Brain microvascular endothelial cell (primary cell): ENCODE measurements around the gene MXI1.

Experiments
- DNase-seq: peaks from one replicate; pipeline ENCODE4 v3.0.0-alpha.2; 2020
- H3K27ac ChIP-seq: fragments of 250-450 bp; sonication (Bioruptor Pico); 2 replicates; pipeline ENCODE4 v1.5.1; 2020; ENCODE audit warnings: mild to moderate bottlenecking, moderate library complexity
- H3K27me3 ChIP-seq: fragments of 250-450 bp; sonication (Bioruptor Pico); replicated peaks from 2 replicates; pipeline ENCODE4 v1.5.1; 2020; ENCODE audit warnings: mild to moderate bottlenecking
- H3K36me3 ChIP-seq: fragments of 250-450 bp; sonication (Bioruptor Pico); replicated peaks from 2 replicates; pipeline ENCODE4 v1.5.1; 2020; ENCODE audit warnings: mild to moderate bottlenecking
- H3K4me3 ChIP-seq: 2 replicates; pipeline ENCODE4 v1.5.1; 2011; ENCODE audit warnings: low read depth, mild to moderate bottlenecking, control low read depth, low read length, moderate library complexity
- CTCF ChIP-seq: IDR thresholded peaks from 2 replicates; pipeline ENCODE4 v1.5.1; 2011; ENCODE audit warnings: low read depth, mild to moderate bottlenecking, moderate library complexity, low read length, control low read depth, inconsistent platforms; ENCODE audit errors: missing control alignments
- in situ Hi-C: cut with HindIII; loops from 2 replicates; pipeline ENCODE4 v1.10.0; 2017; ENCODE audit warnings: low sequenced_read_pairs, low pct_ligation_motif_present

Gene MXI1

GRCh38 chr10:110163192-110163773 lies 44.1 kb upstream of the MXI1 start:
- TF ChIP-seq CTCF: no peak
- in situ Hi-C loops: no loop called here
- no peak for DNase-seq
- Histone ChIP-seq H3K27me3 (peaks cover 10% of the 10 kb centered on the region), H3K36me3 (no peaks in the 10 kb centered on the region), H3K4me3 (no peak overlapping the region), H3K27ac (no peak overlapping the region)

- no peak for DNase-seq
- in situ Hi-C loops: no loop called here
- Histone ChIP-seq H3K4me3 (no peak overlapping the region), H3K27ac (no peak overlapping the region), H3K27me3 (peaks cover 12% of the 10 kb centered on the region), H3K36me3 (no peaks in the 10 kb centered on the region)
- TF ChIP-seq CTCF: no peak
Measured at GRCh38 chr10:110163841-110164240, 43.6 kb upstream of the MXI1 start.

- Histone ChIP-seq H3K27me3 (peaks cover 25% of the 10 kb centered on the region), H3K4me3 (no peak overlapping the region), H3K36me3 (no peaks in the 10 kb centered on the region), H3K27ac (no peak overlapping the region)
- no peak for TF ChIP-seq CTCF
- in situ Hi-C loops: no loop called here
- no peak for DNase-seq
Measured at GRCh38 chr10:110165239-110165638, 42.2 kb upstream of the MXI1 start.

- Histone ChIP-seq H3K36me3 (no peaks in the 10 kb centered on the region), H3K27me3 (peaks cover 25% of the 10 kb centered on the region), H3K4me3 (no peak overlapping the region), H3K27ac (no peak overlapping the region)
- DNase-seq: no peak
- no peak for TF ChIP-seq CTCF
- in situ Hi-C loops: no loop called here
Measured at GRCh38 chr10:110167149-110167548, 40.3 kb upstream of the MXI1 start.

- peaks cover 25% of the 10 kb centered on the region for H3K27me3 ChIP-seq
- DNase-seq: no peak
- no peak overlapping the region for H3K4me3 ChIP-seq
- in situ Hi-C loops: no loop called here
- no peaks in the 10 kb centered on the region for H3K36me3 ChIP-seq
- TF ChIP-seq CTCF: no peak
- no peak overlapping the region for H3K27ac ChIP-seq
Measured at GRCh38 chr10:110168601-110169481, 38.6 kb upstream of the MXI1 start.
